GM21717 (cell line): Measurements from ENCODE around the gene HELZ2.

Experiments used
- ATAC-seq: cut with Tn5 transposase; IDR thresholded peaks from one replicate; pipeline ENCODE4 v1.9.1; 2021; ENCODE audit warnings: mild to moderate bottlenecking, moderate library complexity; ENCODE audit not compliant: unreplicated experiment

Gene HELZ2

DNA sequence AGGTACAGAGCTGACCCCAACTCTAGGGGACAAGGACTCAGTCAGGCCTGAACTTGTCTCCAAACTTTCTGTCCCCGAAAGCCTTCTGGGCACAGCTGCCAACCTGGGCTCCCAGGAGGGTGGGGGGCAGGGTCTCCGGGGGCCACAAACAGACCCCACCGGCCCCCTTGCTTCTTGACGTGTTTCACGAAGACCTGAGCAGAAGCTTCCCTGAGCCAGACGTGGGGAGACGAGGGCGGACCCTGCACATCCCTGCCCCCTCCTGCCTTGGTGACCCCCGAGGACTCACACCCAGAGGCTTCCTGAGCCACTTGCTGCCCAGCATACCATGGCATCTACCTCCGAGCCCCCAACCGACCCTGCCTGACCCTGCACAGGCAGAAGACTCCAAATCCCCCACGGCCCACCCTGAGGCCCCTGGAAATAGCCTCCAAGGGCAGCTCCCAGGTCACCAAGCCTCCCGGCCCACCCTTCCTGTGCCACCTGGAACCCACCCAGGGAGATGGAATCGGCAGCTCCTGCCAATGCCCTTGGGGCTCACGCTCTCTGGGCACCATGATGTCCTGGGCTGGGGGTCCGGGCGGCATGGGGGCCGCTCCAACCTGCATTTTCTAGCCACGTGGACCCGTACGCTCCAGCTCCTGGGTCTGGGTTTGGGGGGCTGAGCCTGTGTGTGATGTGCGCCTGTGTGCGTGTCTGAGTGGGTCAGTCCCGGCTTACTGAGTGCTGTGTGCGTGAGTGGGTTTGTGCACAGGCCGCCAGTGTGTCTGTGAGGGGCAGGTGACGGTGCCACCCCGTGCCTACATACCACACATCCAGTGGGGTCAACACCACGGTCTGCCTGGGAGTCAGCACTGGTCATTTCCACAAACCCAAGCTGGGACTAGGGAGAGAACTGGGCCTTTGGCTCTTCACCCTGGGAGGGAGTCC is 34.3 kb downstream of the HELZ2 start:
- ATAC-seq: no peak

- ATAC-seq: no peak
Measured at GRCh38 chr20:63539092-63539430, 35.0 kb downstream of the HELZ2 start.

GRCh38 chr20:63538204-63539091 is 35.6 kb downstream of the HELZ2 start:
- ATAC-seq: no peak

GRCh38 chr20:63537525-63538203 is 36.4 kb downstream of the HELZ2 start:
- ATAC-seq: peak; percentile 65

- ATAC-seq: no peak
Measured at GRCh38 chr20:63536997-63537524, 37.0 kb downstream of the HELZ2 start, which contains the start of gene PTK6. Gene PTK6 (minus strand): TSS chr20:63537376. CDS start chr20:63537314, 62 bp downstream.

- ATAC-seq: no peak
Measured at GRCh38 chr20:63536241-63536977, 37.6 kb downstream of the HELZ2 start.

GRCh38 chr20:63534831-63535651 is 39.0 kb downstream of the HELZ2 start:
- no peak for ATAC-seq

GRCh38 chr20:63534427-63534830 is 39.6 kb downstream of the HELZ2 start:
- no peak for ATAC-seq

GRCh38 chr20:63533871-63534393 is 40.1 kb downstream of the HELZ2 start:
- no peak for ATAC-seq

DNA sequence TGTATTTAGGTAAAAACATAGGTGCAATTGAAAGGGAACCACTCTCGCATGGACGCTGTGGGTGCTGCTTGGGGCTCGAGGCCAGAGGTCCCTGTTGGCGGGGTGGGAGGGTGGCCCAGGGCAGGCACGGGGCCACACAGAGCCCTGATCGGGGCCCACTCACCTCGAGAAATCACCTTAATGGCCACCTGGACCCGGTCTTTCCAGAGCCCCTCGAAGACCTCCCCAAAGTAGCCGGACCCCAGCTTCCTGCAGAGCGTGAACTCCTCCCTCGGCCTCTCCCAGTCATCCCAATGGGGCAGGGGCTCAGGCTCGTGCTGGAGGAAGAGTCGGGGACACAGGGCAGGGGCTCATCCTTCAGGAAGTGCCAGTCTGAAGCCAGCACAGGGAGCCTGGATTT is 40.7 kb downstream of the HELZ2 start:
- no peak for ATAC-seq

DNA sequence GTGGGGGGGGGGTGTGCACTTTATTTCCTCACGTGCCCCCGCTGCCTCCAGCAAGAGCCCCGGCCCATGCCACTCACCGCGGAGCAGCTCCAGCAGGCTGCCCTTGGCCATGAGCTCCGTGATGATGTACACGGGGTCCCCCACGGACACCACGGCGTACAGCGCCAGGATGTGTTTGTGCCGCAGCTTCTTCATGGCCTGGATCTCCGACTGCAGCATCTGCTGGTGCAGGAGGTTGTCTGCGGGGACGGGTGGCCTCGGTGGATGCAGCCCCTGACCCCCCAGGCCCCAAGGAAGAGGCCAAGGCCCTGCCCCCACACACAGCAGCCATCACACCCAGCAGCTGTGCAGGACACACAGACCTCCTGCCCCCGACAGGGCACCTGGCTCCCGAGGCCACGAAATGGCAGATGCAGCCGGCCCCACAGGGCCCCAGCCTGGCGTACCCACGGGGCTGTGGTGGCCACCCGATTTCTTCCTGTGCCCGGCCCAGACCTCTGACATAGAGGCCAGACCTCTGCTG is 41.5 kb downstream of the HELZ2 start:
- ATAC-seq: no peak

- ATAC-seq: no peak
Measured at GRCh38 chr20:63531686-63532448, 42.2 kb downstream of the HELZ2 start.

GRCh38 chr20:63530788-63531160 is 43.3 kb downstream of the HELZ2 start:
- ATAC-seq: no peak

DNA sequence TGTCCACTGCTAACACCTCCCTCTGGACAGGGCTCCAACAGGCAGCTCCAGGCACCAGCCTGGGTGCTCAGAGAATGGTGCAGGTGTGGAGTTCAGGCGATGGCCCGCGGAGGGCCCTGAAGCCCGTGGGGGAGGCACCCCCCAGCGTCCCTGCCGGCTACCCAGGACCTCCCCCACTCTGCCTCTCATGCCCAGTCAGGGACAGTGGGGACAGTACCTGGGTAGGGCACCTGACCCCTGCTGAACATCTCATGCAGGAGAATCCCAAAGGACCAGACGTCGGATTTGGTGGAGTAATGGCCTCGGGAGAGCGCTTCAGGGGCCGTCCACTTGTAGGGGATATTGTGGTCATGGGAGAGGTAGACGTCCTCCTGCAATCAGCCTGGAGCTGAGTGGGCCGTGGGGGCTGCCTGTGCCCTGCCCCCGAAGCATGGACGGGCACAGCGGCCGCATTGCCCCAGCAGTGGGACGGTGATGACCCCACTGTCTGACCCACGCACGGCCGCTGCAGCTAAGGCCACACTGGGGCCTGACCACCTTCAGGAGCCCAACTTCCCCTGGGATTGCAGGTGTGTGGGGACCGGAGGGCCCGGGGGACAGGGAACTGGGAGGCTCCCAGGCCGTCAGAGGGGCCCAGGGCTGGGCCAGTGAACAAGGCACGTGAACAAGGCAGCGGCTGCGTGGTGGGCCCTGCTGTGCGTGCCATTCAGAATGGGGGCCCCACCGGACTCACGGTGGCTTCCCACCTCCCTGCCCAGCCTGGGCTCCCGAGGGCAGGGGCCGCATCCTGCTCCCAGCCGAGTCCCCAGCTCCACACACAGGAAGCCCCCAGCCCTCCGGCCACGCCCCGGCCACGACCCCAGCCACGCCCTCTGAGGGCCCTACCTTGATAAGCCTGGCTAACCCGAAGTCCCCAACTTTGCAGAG is 43.9 kb downstream of the HELZ2 start:
- no peak for ATAC-seq

DNA sequence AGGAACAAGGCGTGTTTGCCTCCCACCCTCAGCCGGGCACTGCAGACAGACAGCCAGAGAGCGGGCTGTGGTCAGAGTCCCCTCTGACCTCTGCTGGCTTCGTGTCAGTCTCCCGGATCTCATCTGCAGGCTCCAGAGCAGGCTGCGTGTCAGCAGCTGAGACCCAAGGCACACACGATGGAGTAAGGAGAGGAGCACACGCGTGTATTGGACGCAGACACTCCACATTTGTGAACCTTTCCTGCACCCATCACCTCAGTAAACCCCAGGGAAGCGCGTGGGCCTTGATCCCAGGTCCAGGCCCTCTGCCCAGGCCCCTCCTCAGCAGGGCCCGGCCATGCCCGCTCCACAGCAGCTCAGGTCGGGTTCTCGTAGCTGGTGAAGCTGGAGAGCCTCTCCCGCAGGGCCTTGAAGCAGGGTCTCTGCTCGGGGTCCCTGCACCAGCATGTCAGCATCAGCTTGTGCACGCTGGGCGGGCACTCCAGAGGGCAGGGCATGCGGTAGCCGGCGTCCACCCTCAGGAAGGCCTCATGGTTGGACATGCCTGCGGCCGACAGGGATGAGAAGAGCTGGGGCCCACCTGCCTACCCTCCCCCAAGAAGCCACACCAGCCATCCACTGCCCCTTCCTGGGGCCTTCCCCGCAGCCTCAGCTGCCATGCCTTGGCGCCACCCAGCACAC is 44.7 kb downstream of the HELZ2 start:
- no peak for ATAC-seq

- no peak for ATAC-seq
Measured at GRCh38 chr20:63527184-63527583, 46.9 kb downstream of the HELZ2 start.

- ATAC-seq: no peak
Measured at GRCh38 chr20:63525971-63526370, 48.1 kb downstream of the HELZ2 start.
